ENCODE measurements around the gene VSX2.

Gene VSX2

DNA sequence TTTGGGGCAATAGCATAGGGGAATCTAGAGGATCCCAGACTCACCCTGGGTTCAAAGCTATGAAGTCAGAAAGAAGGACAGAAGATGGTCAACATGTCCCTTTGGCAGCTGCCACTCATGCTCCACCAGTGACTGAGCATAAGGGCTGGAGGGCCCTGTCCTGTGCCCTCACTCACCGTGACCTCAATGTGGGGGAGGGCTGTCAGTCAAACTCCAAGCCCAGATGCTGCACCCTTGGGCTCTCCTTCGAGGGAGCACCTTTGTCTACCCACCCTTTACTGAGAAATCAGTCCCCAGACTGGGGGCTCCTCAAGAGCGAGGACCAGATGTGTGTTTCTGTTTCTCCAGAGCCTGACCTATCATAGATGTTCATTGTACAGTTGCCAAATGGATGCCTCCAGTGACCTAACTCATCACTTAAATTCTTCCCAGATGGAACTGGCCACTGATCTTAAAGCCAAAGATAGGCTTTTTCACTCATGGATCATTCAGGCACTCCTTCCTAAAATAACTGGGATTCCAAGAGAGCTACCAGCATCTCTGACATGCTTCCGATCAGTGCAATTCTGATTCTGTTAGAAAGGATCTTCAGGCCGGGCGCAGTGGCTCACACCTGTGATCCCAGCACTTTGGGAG, 27.2 kb upstream of the VSX2 start:
- Histone ChIP-seq H3K27me3 (ENCODE audit: control insufficient read depth, insufficient read depth, low read length) (no peaks in the 10 kb centered on the region), H3K9ac (ENCODE audit: low read length) (no peak overlapping the region), H3K36me3 (ENCODE audit: control insufficient read depth, insufficient read depth, low read length) (no peaks in the 10 kb centered on the region), H3K4me3 (ENCODE audit: low read length) (no peak overlapping the region), H3K27ac (ENCODE audit: low read depth, low read length) (no peak overlapping the region), H3K4me1 (ENCODE audit: control insufficient read depth, insufficient read depth, low read length) (no peaks in the 10 kb centered on the region)

DNA sequence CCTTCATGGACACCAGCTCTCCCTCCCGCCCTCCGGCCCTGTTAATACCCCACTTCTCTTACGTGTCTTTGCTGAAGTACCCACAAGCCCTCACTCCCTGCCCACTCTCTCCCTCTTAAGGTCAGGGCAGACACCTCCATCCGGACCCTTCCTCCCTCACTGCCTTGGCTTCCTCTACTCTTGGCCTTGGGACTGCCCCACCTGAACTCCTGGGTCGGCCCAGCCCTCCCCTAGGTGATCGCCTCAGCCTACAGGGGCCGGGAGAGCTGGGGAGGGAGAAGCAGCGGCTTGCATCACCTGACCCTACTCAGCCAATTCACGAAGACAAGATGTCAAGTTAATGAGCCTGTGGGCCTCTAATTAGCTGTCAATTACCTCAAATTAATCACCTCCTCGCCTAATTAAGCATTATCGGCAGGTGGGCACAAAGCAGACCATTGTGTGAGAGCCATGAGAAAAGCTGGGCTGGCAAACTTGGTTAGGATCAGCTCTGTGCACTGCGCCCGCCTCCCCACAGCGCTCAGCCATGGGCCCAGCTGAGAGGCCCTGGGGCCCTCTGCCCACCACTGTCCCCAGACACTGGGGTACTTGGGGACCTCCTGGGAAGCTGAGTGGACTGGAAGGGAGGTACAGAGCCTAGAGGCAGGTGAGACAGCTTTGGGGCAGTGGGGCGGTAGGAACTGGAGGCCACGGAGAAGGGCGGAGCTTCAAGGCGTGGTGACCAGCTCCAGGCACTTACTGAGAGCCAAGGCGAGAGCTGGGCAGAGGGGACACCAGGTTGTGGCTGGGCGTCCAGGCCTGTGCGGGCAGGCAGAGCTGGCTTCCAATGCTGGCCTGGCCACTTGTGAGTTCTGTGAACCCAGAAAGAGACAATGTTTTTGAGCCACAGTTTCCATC, 25.1 kb upstream of the VSX2 start:
- Histone ChIP-seq H3K4me3 (ENCODE audit: low read length) (no peak overlapping the region), H3K4me1 (ENCODE audit: control insufficient read depth, insufficient read depth, low read length) (no peaks in the 10 kb centered on the region)

DNA sequence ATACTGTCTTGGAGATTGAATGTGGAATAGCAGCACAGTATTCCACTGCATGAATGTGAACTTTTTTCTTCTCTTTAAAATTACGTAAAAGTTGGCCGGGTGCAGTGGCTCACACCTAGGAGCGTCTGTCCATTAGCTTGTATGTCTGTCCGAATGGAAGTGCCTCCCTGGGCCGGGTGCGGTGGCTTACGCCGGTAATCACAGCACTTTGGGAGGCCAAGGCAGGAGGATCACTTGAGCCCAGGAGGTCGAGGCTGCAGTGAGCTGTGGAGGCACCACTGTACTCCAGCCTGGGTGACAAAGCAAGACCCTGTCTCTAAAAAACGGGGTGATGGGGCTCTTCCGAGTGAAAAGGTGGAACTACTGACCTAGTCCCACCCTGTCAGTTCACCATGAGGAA, 22.6 kb upstream of the VSX2 start:
- Histone ChIP-seq H3K9ac (ENCODE audit: low read length) (no peak overlapping the region), H3K36me3 (ENCODE audit: control insufficient read depth, insufficient read depth, low read length) (no peaks in the 10 kb centered on the region), H3K27ac (ENCODE audit: low read depth, low read length) (no peak overlapping the region), H3K4me1 (ENCODE audit: control insufficient read depth, insufficient read depth, low read length) (no peaks in the 10 kb centered on the region), H3K4me3 (ENCODE audit: low read length) (no peak overlapping the region), H3K27me3 (ENCODE audit: control insufficient read depth, insufficient read depth, low read length) (no peaks in the 10 kb centered on the region)

More for the DNA sequence above, 25.1 kb upstream of the VSX2 start:
- Histone ChIP-seq H3K27me3 (ENCODE audit: control insufficient read depth, insufficient read depth, low read length) (no peaks in the 10 kb centered on the region), H3K36me3 (ENCODE audit: control insufficient read depth, insufficient read depth, low read length) (no peaks in the 10 kb centered on the region), H3K9ac (ENCODE audit: low read length) (no peak overlapping the region), H3K27ac (ENCODE audit: low read depth, low read length) (no peak overlapping the region)

DNA sequence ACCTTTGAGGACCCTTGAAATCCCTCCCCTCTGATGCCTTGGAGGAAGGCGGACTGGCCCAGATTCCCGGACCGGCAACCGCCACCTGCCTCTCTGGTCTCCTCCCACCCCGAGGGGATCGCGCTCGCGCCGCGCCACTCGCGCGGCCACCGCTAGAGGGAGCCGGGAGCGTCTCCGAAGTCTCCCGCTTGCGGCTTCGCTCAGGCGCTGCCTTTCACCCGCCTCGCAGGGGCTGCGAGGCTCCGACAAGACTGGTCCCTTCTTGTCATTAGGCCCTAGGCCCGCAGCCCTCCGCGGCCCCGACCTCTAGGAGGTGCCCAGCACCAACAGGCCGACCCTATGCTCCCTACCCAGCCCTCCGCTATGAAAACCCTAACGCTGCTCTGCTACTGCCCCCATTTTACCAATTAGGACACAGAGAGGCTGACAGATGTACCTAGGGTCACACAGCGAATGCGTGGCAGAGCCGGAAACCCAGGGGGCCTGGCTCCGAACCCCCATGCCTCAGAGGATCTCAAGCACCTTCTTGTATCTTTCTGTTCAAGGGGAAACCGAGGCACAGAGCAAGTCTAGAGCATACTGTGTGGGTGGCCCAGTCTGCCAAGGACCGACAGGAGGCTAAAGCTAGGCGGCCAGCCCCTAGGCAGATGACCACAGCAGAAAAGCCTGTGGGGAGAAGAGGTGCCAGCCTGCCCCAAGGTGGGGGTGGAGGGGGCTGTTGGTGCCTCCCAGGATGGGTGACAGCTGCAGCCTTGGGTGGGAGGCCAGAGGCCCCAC, 21.4 kb upstream of the VSX2 start:
- Histone ChIP-seq H3K27ac (ENCODE audit: low read depth, low read length) (no peak overlapping the region), H3K4me1 (ENCODE audit: control insufficient read depth, insufficient read depth, low read length) (no peaks in the 10 kb centered on the region), H3K36me3 (ENCODE audit: control insufficient read depth, insufficient read depth, low read length) (no peaks in the 10 kb centered on the region), H3K9ac (ENCODE audit: low read length) (no peak overlapping the region), H3K4me3 (ENCODE audit: low read length) (peak overlapping the region; percentile 31), H3K27me3 (ENCODE audit: control insufficient read depth, insufficient read depth, low read length) (no peaks in the 10 kb centered on the region)

DNA sequence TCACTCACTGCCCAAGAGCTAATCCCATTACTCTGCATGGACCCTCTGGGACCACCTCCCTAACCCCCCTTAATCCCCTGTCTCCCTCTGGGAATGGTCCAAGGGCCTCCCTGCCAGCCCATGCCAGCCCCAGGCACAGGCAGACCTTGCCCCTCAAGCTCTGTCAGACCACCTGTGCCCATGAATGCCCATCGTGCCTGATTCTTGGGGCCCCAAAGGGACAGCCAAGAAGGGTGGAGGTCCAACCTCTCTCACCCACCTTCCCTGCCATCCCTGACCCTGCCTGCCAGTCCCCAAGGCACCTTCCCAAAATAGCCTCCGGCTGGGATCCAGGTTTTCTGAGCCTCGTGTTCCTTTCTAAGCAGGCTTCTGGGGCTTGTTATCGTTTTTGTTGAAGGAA, 20.8 kb upstream of the VSX2 start:
- Histone ChIP-seq H3K27me3 (ENCODE audit: control insufficient read depth, insufficient read depth, low read length) (no peaks in the 10 kb centered on the region), H3K4me1 (ENCODE audit: control insufficient read depth, insufficient read depth, low read length) (no peaks in the 10 kb centered on the region), H3K4me3 (ENCODE audit: low read length) (no peak overlapping the region), H3K27ac (ENCODE audit: low read depth, low read length) (no peak overlapping the region), H3K9ac (ENCODE audit: low read length) (no peak overlapping the region), H3K36me3 (ENCODE audit: control insufficient read depth, insufficient read depth, low read length) (no peaks in the 10 kb centered on the region)

DNA sequence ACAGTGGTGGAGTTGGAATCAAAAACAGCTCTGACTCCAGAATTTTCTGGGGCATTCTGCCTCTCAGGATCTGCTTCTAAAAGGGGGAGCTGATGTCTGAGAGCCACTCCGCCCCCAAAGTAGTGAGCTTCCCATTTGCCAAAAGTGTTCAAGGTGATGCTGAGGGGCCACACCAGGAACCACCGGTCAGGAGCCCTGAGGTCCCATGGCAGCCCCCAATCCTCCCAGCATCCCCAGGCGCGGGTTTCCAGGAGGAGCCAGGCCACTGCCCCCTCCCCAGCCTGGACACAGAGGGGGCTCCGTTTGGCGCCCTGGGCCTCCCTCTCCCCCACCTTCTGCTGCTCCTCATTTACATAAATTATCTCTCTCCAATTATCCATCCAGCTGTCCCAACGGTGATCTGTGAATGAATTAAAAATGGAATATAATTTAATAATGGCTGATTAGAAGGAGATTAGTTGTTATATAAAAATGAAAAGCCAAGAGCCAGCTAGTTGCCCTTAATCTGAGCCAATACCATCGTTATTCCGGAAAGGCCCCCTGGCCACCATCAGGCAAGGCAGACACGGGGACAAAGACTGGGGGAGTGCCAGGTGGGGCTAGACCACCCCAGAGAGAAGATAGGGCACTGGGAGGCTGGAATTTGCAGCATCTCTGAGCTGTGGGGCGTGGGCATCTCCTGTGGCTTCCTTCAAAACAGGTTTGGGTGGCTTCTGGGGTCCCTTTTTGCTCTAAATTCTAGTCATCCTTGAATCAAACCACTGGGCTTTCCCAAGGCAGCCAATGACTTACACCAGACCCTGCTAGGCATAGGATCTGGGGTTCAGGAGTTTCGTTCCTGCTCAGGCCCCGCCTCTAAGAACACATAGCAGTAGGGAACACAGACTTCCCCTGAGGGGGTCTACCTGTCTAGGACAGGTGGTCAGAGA, 19.7 kb upstream of the VSX2 start:
- H3K4me3 ChIP-seq (ENCODE audit: low read length): no peak overlapping the region
- H3K27ac ChIP-seq (ENCODE audit: low read depth, low read length): no peak overlapping the region
- H3K9ac ChIP-seq (ENCODE audit: low read length): no peak overlapping the region
- peaks cover 2% of the 10 kb centered on the region for H3K27me3 ChIP-seq (ENCODE audit: control insufficient read depth, insufficient read depth, low read length)
- H3K36me3 ChIP-seq (ENCODE audit: control insufficient read depth, insufficient read depth, low read length): no peaks in the 10 kb centered on the region
- H3K4me1 ChIP-seq (ENCODE audit: control insufficient read depth, insufficient read depth, low read length): no peaks in the 10 kb centered on the region

DNA sequence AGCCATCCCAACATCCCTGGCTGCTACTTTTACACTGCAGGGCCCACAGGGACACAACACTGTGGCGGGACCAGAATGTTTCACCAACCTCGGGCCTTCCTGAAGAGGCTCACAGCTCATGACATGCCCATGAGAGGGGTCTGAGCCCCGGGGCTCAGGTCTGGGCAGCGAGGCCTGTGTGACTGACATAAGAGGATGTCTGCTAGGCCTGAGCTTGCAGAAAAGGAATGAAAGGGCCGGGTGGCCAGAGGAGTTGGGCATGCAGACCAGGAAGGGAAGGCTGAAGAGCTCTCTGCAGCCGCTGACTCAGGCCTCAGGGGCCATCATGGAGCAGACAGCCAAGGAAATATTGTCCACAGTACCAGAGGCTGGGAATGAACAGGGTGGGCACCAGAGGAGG, 18.3 kb upstream of the VSX2 start:
- Histone ChIP-seq H3K27me3 (ENCODE audit: control insufficient read depth, insufficient read depth, low read length) (peaks cover 2% of the 10 kb centered on the region), H3K36me3 (ENCODE audit: control insufficient read depth, insufficient read depth, low read length) (no peaks in the 10 kb centered on the region), H3K9ac (ENCODE audit: low read length) (no peak overlapping the region), H3K4me1 (ENCODE audit: control insufficient read depth, insufficient read depth, low read length) (no peaks in the 10 kb centered on the region), H3K4me3 (ENCODE audit: low read length) (no peak overlapping the region), H3K27ac (ENCODE audit: low read depth, low read length) (no peak overlapping the region)

DNA sequence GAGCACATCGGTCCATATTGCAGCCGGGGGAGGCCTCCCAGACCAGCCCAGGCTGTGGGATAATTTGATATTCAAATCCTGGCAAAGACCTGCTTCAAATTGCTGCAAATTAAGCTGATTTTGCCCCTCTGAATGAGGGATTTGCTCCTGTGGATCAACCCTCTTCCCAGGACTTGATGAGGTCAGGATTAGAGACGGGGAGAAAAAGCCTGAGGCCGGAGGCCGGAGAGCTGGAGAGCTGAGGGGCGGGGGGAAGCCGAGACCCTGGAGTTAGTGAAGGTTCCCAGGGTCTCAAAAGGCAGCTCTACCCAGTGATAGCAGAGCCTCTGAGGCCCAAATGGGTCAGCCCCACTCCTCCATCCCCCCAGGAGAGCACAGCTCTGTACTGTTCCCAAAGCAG, 17.5 kb upstream of the VSX2 start:
- H3K27me3 ChIP-seq (ENCODE audit: control insufficient read depth, insufficient read depth, low read length): peaks cover 2% of the 10 kb centered on the region

DNA sequence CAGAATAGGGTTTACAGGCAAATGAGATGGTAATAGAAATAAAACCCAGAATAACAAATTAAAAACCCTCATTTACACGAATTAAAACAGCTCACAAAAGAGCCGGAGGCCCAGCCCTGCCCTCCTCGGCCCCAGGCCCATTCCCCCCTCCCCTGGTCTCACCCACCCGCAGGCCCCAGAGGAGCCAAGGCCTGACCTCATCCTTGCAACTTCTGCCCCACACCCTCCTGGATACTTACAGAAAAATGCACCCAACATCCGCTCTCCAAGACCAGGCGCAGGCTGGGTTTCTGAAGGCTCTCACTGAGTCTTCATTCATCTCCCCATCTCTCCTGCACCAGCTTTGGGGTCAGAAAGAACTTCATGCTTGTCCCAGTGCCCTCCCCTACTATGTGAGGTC, 16.2 kb upstream of the VSX2 start:
- Histone ChIP-seq H3K27ac (ENCODE audit: low read depth, low read length) (no peak overlapping the region), H3K27me3 (ENCODE audit: control insufficient read depth, insufficient read depth, low read length) (peaks cover 2% of the 10 kb centered on the region), H3K36me3 (ENCODE audit: control insufficient read depth, insufficient read depth, low read length) (no peaks in the 10 kb centered on the region), H3K9ac (ENCODE audit: low read length) (no peak overlapping the region), H3K4me1 (ENCODE audit: control insufficient read depth, insufficient read depth, low read length) (no peaks in the 10 kb centered on the region), H3K4me3 (ENCODE audit: low read length) (no peak overlapping the region)

More for the DNA sequence above, 17.5 kb upstream of the VSX2 start:
- Histone ChIP-seq H3K36me3 (ENCODE audit: control insufficient read depth, insufficient read depth, low read length) (no peaks in the 10 kb centered on the region), H3K27ac (ENCODE audit: low read depth, low read length) (no peak overlapping the region), H3K9ac (ENCODE audit: low read length) (no peak overlapping the region), H3K4me1 (ENCODE audit: control insufficient read depth, insufficient read depth, low read length) (no peaks in the 10 kb centered on the region), H3K4me3 (ENCODE audit: low read length) (no peak overlapping the region)

DNA sequence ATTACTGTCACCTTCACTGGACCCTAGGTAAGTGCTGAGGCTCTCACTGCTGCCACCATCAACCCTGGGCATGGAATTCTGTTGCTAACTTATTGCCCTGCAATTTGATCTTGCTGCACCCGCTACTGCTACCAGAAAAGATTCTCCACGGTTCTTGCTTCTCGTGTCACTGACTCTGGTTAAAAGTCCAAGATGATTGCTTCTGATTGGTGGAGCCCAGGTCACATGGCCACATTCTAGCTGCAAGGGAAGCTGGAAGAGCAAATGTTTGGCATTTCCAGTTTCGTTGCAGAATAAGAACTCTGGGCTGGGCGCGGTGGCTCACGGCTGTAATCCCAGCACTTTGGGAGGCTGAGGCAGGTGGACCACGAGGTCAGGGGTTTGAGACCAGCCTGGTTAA, 7.5 kb upstream of the VSX2 start:
- no peaks in the 10 kb centered on the region for H3K36me3 ChIP-seq (ENCODE audit: control insufficient read depth, insufficient read depth, low read length)
- no peak overlapping the region for H3K9ac ChIP-seq (ENCODE audit: low read length)
- H3K4me3 ChIP-seq (ENCODE audit: low read length): no peak overlapping the region
- H3K27ac ChIP-seq (ENCODE audit: low read depth, low read length): no peak overlapping the region
- no peaks in the 10 kb centered on the region for H3K4me1 ChIP-seq (ENCODE audit: control insufficient read depth, insufficient read depth, low read length)
- H3K27me3 ChIP-seq (ENCODE audit: control insufficient read depth, insufficient read depth, low read length): peaks cover 3% of the 10 kb centered on the region

DNA sequence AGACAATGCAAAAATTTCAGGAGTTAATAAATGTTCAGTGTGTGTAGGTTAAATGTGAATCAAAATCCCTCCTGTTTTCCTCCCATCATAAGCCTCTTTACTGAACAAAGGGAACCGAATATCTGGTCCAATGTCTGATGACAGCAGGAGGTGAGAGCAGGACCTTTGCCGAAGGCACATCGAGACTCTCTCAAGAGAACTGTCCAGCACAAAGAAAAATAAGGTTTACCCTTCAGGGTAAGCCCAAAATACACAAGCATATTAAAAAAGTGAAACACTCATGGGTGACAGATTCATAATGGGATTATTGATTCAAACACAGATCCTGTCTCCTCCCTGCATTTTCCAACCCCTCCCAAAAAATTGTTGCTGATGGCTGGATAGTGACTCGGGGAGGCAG, 4.2 kb upstream of the VSX2 start:
- Histone ChIP-seq H3K27me3 (ENCODE audit: control insufficient read depth, insufficient read depth, low read length) (peaks cover 14% of the 10 kb centered on the region), H3K9ac (ENCODE audit: low read length) (no peak overlapping the region), H3K4me3 (ENCODE audit: low read length) (no peak overlapping the region), H3K36me3 (ENCODE audit: control insufficient read depth, insufficient read depth, low read length) (no peaks in the 10 kb centered on the region), H3K4me1 (ENCODE audit: control insufficient read depth, insufficient read depth, low read length) (no peaks in the 10 kb centered on the region), H3K27ac (ENCODE audit: low read depth, low read length) (no peak overlapping the region)

DNA sequence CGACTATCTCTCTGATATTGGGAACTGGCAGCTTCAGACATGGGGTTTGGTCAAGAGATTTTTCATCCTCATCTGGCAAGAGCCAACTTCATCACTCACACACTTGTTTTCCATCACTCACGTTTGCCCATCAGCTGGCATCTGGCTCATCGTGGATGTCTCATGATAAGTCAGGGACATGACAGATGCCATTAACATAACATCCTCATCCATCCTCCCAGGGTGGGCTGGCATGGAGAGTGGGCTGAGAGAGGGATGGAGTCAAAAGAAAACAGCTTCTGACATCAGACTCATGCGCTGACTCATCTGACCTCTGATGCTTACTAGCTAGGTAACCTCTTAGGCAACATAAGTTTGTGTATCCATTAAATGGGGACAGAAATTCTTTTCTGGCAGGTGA, 1.8 kb upstream of the VSX2 start:
- no peak overlapping the region for H3K4me3 ChIP-seq (ENCODE audit: low read length)
- H3K27me3 ChIP-seq (ENCODE audit: control insufficient read depth, insufficient read depth, low read length): peaks cover 36% of the 10 kb centered on the region
- H3K4me1 ChIP-seq (ENCODE audit: control insufficient read depth, insufficient read depth, low read length): no peaks in the 10 kb centered on the region
- H3K9ac ChIP-seq (ENCODE audit: low read length): no peak overlapping the region
- no peaks in the 10 kb centered on the region for H3K36me3 ChIP-seq (ENCODE audit: control insufficient read depth, insufficient read depth, low read length)
- no peak overlapping the region for H3K27ac ChIP-seq (ENCODE audit: low read depth, low read length)

Data from rectal smooth muscle tissue (tissue), 1 donor.